HepG2 (cell line): ENCODE data around the gene CLPTM1L.

Source experiments
- ADNP ChIP-seq: sonication (generic); formaldehyde crosslinking; IDR thresholded peaks from 2 replicates; pipeline ENCODE4 v1.4.0; 2020; ENCODE audit warnings: missing genetic modification reagents
- CHD2 ChIP-seq: IDR thresholded peaks from 2 replicates; pipeline ENCODE4 v1.6.1; 2011; ENCODE audit warnings: low read depth, low read length, improper control_type of control experiment
- CTCF ChIP-seq: sonication (generic); formaldehyde crosslinking; IDR thresholded peaks from 2 replicates; pipeline ENCODE4 v1.5.0; 2020; ENCODE audit warnings: mild to moderate bottlenecking, missing genetic modification reagents, moderate library complexity
- ELF1 ChIP-seq: sonication (generic); formaldehyde crosslinking; IDR thresholded peaks from 2 replicates; pipeline ENCODE4 v1.4.0; 2020; ENCODE audit warnings: missing genetic modification reagents
- MIXL1 ChIP-seq: IDR thresholded peaks from 2 replicates; pipeline ENCODE4 v1.6.1; 2016
- ONECUT2 ChIP-seq: sonication (generic); formaldehyde crosslinking; IDR thresholded peaks from 2 replicates; pipeline ENCODE4 v1.4.0; 2020; ENCODE audit warnings: missing genetic modification reagents
- POLR2A ChIP-seq, 2 experiments: IDR thresholded peaks; 2 replicates each; pipeline ENCODE4 v1.6.1; 2011; ENCODE audit warnings: low read depth in 2 of 2, low read length in 2 of 2, mild to moderate bottlenecking in 1 of 2, moderate library complexity in 1 of 2; ENCODE audit not compliant: insufficient read depth in 1 of 2
- ZNF296 ChIP-seq: sonication (generic); formaldehyde crosslinking; conservative IDR thresholded peaks from 2 replicates; pipeline ENCODE4 v1.5.0; 2020; ENCODE audit warnings: mild to moderate bottlenecking, missing genetic modification reagents
- ZNF607 ChIP-seq: sonication (generic); formaldehyde crosslinking; IDR thresholded peaks from 2 replicates; pipeline ENCODE4 v1.5.1; 2020; ENCODE audit warnings: missing genetic modification reagents, mild to moderate bottlenecking, borderline replicate concordance

DNA sequence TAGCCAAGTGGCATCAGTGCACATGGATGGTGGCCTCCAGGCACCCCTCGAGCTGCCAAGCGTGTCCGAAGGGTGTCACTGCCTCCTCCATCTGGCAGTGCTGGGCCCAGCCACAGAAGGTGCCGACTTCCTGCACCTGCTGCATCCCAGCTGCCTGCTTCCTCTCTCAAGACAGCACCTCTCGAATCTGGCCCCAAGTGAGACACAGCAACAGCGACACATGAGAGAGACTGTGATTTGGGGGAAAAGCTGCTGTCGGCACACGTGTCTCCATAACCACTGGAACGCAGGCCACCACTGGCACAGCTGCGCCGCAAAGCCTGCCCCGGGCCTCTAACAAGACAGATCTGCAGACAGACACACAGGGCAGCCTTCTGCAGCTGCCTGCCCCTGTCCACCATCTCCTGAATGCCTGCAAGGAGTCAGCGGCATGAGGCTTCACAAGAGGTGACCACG, 8.8 kb downstream of the CLPTM1L start:
- TF ChIP-seq MIXL1: no peak
- TF ChIP-seq POLR2A (IDR thresholded peaks at IDR 0.05; ENCODE audit: insufficient read depth in 1 of 2, low read depth in 2 of 2, low read length in 2 of 2): no peak
- TF ChIP-seq ELF1 (CRISPR knock-in tag): no peak
- no peak for TF ChIP-seq ADNP (CRISPR knock-in tag)
- no peak for TF ChIP-seq CHD2
- TF ChIP-seq ZNF607 (CRISPR knock-in tag): no peak
- no peak for TF ChIP-seq ONECUT2 (CRISPR knock-in tag)
- no peak for TF ChIP-seq CTCF
- no peak for TF ChIP-seq ZNF296
